ENCODE measurements around the gene NPAS3.

The NPAS3 gene

GRCh38 chr14:33777681-33778080 lies 839.0 kb downstream of the NPAS3 start:
- H3K4me3 ChIP-seq (ENCODE audit: low read depth, low read length): no peak overlapping the region

GRCh38 chr14:33780035-33780434 lies 841.4 kb downstream of the NPAS3 start:
- no peak overlapping the region for H3K4me3 ChIP-seq (ENCODE audit: low read depth, low read length)
- TF ChIP-seq CTCF (IDR thresholded peaks at IDR 0.05; ENCODE audit: low read depth, low read length): no peak

More at GRCh38 chr14:33777681-33778080, 839.0 kb downstream of the NPAS3 start:
- TF ChIP-seq CTCF (IDR thresholded peaks at IDR 0.05; ENCODE audit: low read depth, low read length): no peak

GRCh38 chr14:33781236-33781635 lies 842.6 kb downstream of the NPAS3 start:
- no peak overlapping the region for H3K4me3 ChIP-seq (ENCODE audit: low read depth, low read length)
- TF ChIP-seq CTCF (IDR thresholded peaks at IDR 0.05; ENCODE audit: low read depth, low read length): no peak

GRCh38 chr14:33782923-33783322 lies 844.2 kb downstream of the NPAS3 start:
- no peak for TF ChIP-seq CTCF (IDR thresholded peaks at IDR 0.05; ENCODE audit: low read depth, low read length)
- no peak overlapping the region for H3K4me3 ChIP-seq (ENCODE audit: low read depth, low read length)

GRCh38 chr14:33786091-33786825 lies 847.6 kb downstream of the NPAS3 start:
- TF ChIP-seq CTCF (IDR thresholded peaks at IDR 0.05; ENCODE audit: low read depth, low read length): no peak
- no peak overlapping the region for H3K4me3 ChIP-seq (ENCODE audit: low read depth, low read length)

GRCh38 chr14:33788161-33788560 lies 849.5 kb downstream of the NPAS3 start:
- no peak for TF ChIP-seq CTCF (IDR thresholded peaks at IDR 0.05; ENCODE audit: low read depth, low read length)
- no peak overlapping the region for H3K4me3 ChIP-seq (ENCODE audit: low read depth, low read length)

- no peak overlapping the region for H3K4me3 ChIP-seq (ENCODE audit: low read depth, low read length)
- no peak for TF ChIP-seq CTCF (IDR thresholded peaks at IDR 0.05; ENCODE audit: low read depth, low read length)
These were observed 852.3 kb downstream of the NPAS3 start for GRCh38 chr14:33790996-33791395.

Measured in WI38 (cell line).